HL-60 (cell line): ENCODE results near the gene GRHL1.

Source experiments
- SPI1 ChIP-seq: IDR thresholded peaks from 2 replicates; pipeline ENCODE4 v1.6.1; 2012; ENCODE audit warnings: low read depth, mild to moderate bottlenecking, borderline replicate concordance
- TF ChIP-seq, protein P1 (sequence below): IDR thresholded peaks from one replicate; pipeline ENCODE4 v1.5.1; 2011; ENCODE audit warnings: low read length, control low read depth, inconsistent platforms; ENCODE audit not compliant: insufficient read depth

DNA sequence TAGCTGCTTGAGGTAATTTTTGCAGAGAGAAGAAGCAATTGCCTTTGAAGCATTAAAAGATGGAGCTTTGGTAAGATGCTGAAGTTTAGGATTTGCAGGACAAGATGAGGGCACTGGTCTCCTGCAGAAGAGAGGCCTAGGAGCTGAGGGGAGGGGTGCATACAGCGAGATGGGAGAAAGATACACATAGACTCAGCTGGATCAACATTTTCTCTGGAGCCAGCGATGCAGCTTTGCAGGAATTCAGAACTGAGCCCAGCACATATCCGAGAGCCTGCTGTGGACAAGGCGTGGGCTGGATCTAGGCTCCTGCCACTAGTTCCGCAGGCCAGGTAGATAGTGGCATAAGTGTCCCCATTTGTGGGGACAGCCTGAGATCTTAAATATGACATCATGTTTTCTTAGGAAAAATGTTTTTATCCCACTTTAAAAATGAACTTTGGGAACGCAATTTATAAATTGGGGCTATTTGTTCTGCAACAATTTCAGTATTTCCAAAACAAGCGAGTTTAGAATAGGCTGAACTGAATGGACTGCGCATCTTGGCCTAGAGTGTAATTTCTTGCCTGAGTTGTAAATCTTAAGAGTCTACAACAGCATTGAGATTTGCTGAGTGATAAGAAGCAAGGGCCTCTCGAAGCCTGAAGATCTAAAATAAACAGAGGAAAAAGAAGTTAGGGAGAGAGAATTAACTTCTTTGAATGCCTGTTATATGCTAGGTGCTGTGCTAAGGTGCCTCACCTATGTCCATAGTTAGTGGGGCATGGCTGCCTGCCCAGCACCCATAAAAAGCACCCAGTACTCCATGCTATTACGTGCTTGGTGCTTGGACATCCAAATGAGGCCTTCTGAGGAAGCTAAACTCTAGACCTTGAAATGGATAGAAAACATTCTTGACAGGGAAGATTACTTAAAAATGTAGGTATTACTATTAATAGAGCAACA, 17.3 kb downstream of the GRHL1 start:
- TF ChIP-seq, protein P1, sequence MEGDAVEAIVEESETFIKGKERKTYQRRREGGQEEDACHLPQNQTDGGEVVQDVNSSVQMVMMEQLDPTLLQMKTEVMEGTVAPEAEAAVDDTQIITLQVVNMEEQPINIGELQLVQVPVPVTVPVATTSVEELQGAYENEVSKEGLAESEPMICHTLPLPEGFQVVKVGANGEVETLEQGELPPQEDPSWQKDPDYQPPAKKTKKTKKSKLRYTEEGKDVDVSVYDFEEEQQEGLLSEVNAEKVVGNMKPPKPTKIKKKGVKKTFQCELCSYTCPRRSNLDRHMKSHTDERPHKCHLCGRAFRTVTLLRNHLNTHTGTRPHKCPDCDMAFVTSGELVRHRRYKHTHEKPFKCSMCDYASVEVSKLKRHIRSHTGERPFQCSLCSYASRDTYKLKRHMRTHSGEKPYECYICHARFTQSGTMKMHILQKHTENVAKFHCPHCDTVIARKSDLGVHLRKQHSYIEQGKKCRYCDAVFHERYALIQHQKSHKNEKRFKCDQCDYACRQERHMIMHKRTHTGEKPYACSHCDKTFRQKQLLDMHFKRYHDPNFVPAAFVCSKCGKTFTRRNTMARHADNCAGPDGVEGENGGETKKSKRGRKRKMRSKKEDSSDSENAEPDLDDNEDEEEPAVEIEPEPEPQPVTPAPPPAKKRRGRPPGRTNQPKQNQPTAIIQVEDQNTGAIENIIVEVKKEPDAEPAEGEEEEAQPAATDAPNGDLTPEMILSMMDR = no peak
- TF ChIP-seq SPI1 = no peak
